ENCODE data around the gene RPS27. TPM values are rescaled to one million over a fixed set of nuclear protein-coding genes. Genes with fewer than 3 reads are reported as not detected.
A peak's percentile ranks its signal among the peaks of the same experiment; 100 is the strongest.

Gene RPS27
- total RNA-seq, 2 experiments from 2014 or later: 2,833 to 5,738 TPM

DNA sequence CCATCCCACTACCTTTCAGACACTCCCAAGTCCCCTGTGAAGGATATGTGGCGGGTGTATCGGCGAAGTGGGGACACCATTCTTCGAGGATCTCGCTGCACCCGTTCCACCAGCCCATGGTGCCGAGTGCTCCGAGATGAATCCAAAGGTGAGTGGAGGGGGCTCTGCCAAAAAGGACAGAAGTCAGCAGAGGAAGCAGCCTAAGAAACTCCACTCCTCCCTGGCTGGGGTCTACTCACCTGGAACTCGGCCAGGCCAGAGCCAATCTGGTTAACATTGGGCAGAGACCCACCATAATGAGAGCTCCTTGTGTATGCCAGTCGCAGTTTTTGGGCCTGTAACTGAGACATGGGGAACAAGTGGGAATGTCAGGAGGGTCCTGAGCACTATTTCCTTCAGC, 35.7 kb upstream of the RPS27 start:
- H3K4me1 ChIP-seq (ENCODE audit: insufficient read depth, low read length, poor library complexity, severe bottlenecking): peaks cover 26% of the 10 kb centered on the region
- no TSS peak for BruUV-seq (replicated peaks)
- no peak for DNase-seq (ENCODE audit: low spot score)
- H3K9me2 ChIP-seq (ENCODE audit: insufficient read depth, low read length): no peaks in the 10 kb centered on the region
- H3K4me2 ChIP-seq (ENCODE audit: low read length): no peak overlapping the region
- no peak overlapping the region for H3K4me3 ChIP-seq (ENCODE audit: low read depth, low read length, poor library complexity, severe bottlenecking)
- peaks cover 54% of the 10 kb centered on the region for H3K36me3 ChIP-seq (ENCODE audit: insufficient read depth, low read length)
- no peaks in the 10 kb centered on the region for H3K9me3 ChIP-seq (ENCODE audit: low read length)
- ChIA-PET CTCF (ENCODE audit: unreplicated experiment) (no interaction called here), POLR2A (no interaction called here)
- TF ChIP-seq EZH2phosphoT487 (IDR thresholded peaks at IDR 0.05; ENCODE audit: borderline replicate concordance, low read depth, low read length): no peak
- TF ChIP-seq, protein P1, sequence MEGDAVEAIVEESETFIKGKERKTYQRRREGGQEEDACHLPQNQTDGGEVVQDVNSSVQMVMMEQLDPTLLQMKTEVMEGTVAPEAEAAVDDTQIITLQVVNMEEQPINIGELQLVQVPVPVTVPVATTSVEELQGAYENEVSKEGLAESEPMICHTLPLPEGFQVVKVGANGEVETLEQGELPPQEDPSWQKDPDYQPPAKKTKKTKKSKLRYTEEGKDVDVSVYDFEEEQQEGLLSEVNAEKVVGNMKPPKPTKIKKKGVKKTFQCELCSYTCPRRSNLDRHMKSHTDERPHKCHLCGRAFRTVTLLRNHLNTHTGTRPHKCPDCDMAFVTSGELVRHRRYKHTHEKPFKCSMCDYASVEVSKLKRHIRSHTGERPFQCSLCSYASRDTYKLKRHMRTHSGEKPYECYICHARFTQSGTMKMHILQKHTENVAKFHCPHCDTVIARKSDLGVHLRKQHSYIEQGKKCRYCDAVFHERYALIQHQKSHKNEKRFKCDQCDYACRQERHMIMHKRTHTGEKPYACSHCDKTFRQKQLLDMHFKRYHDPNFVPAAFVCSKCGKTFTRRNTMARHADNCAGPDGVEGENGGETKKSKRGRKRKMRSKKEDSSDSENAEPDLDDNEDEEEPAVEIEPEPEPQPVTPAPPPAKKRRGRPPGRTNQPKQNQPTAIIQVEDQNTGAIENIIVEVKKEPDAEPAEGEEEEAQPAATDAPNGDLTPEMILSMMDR (conservative IDR thresholded peaks at IDR 0.05; ENCODE audit: low read length): no peak
- intact Hi-C loops (cut with micrococcal nuclease; ENCODE audit: unreplicated experiment): no loop called here
- H4K20me1 ChIP-seq (ENCODE audit: insufficient read depth, low read length): peaks cover 18% of the 10 kb centered on the region
- no peak overlapping the region for H2AFZ ChIP-seq (ENCODE audit: low read length)
- H3K27ac ChIP-seq (ENCODE audit: low read depth, low read length, poor library complexity, severe bottlenecking): no peak overlapping the region
- H3K79me2 ChIP-seq (ENCODE audit: insufficient read depth, low read depth, low read length): peaks cover 43% of the 10 kb centered on the region

- H3K79me2 ChIP-seq (ENCODE audit: insufficient read depth, low read depth, low read length): peaks cover 43% of the 10 kb centered on the region
- peak overlapping the region; percentile 16; the same call in 1 of the 2 replicates for H2AFZ ChIP-seq (ENCODE audit: low read length)
- H4K20me1 ChIP-seq (ENCODE audit: insufficient read depth, low read length): peaks cover 18% of the 10 kb centered on the region
- H3K27ac ChIP-seq (ENCODE audit: low read depth, low read length, poor library complexity, severe bottlenecking): peak overlapping the region; percentile 74
- peak overlapping the region; percentile 97 for H3K4me2 ChIP-seq (ENCODE audit: low read length)
- peaks cover 38% of the 10 kb centered on the region for H3K4me1 ChIP-seq (ENCODE audit: insufficient read depth, low read length, poor library complexity, severe bottlenecking)
- ChIA-PET CTCF (ENCODE audit: unreplicated experiment) (interaction anchor here (0.9 kb wide), 1 partner anchor 21 kb away, joined by 3 read pairs; the partner anchor contains the start of gene JTB), POLR2A (interaction anchor here (0.6 to 2.5 kb wide), 4 partner anchors 10 to 26 kb away, joined by 3 to 16 read pairs (median 4); partner anchors contain the start of genes CREB3L4 and DENND4B)
- H3K9me3 ChIP-seq (ENCODE audit: low read length): no peaks in the 10 kb centered on the region
- H3K36me3 ChIP-seq (ENCODE audit: insufficient read depth, low read length): peaks cover 40% of the 10 kb centered on the region
- intact Hi-C loops (cut with micrococcal nuclease; ENCODE audit: unreplicated experiment): no loop called here
- no peak for DNase-seq (ENCODE audit: low spot score)
- H3K9me2 ChIP-seq (ENCODE audit: insufficient read depth, low read length): no peaks in the 10 kb centered on the region
- no peak for TF ChIP-seq EZH2phosphoT487 (IDR thresholded peaks at IDR 0.05; ENCODE audit: borderline replicate concordance, low read depth, low read length)
- TF ChIP-seq, protein P1 (conservative IDR thresholded peaks at IDR 0.05; ENCODE audit: low read length): no peak
- no TSS peak for BruUV-seq (replicated peaks)
- H3K4me3 ChIP-seq (ENCODE audit: low read depth, low read length, poor library complexity, severe bottlenecking): peak overlapping the region; percentile 87
These were observed 33.4 kb upstream of the RPS27 start for GRCh38 chr1:153956997-153957715.

DNA sequence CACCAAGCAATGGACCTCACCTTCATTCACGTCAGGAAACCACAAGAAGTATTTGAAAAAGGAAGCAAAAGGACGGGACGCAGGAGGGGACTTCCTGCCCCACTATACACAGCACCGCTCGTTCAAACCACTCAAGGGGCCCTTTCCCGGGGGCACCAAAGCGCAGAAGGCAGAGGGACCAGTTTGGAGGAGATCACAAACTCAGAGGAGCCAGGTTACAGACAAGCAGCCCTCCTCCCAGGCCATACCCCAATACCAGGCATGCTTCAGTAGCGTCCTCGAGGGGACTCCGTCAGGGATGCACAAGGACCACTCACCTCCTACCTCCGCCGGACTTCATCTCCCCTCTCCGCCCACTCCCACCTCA, 32.8 kb upstream of the RPS27 start:
- DNase-seq (ENCODE audit: low spot score): peak; percentile 62

More for the DNA sequence above, 32.8 kb upstream of the RPS27 start:
- POLR2A ChIA-PET: interaction anchor here (2.5 kb wide), 1 partner anchor 9 kb away, joined by 16 read pairs; the partner anchor contains the start of gene CREB3L4
- Histone ChIP-seq H3K4me1 (ENCODE audit: insufficient read depth, low read length, poor library complexity, severe bottlenecking) (peaks cover 43% of the 10 kb centered on the region), H3K36me3 (ENCODE audit: insufficient read depth, low read length) (peaks cover 35% of the 10 kb centered on the region), H3K4me3 (ENCODE audit: low read depth, low read length, poor library complexity, severe bottlenecking) (peak overlapping the region; percentile 87), H2AFZ (ENCODE audit: low read length) (peak overlapping the region; percentile 16; the same call in 1 of the 2 replicates), H3K27ac (ENCODE audit: low read depth, low read length, poor library complexity, severe bottlenecking) (peak overlapping the region; percentile 74), H3K9me3 (ENCODE audit: low read length) (no peaks in the 10 kb centered on the region), H3K9me2 (ENCODE audit: insufficient read depth, low read length) (no peaks in the 10 kb centered on the region), H3K4me2 (ENCODE audit: low read length) (peak overlapping the region; percentile 97), H4K20me1 (ENCODE audit: insufficient read depth, low read length) (peaks cover 18% of the 10 kb centered on the region), H3K79me2 (ENCODE audit: insufficient read depth, low read depth, low read length) (peaks cover 48% of the 10 kb centered on the region)
- intact Hi-C loops (cut with micrococcal nuclease; ENCODE audit: unreplicated experiment): loop anchor here (1.0 kb wide), 1 partner anchor 11 kb away; the partner anchor contains the start of gene DENND4B
- TF ChIP-seq, protein P1 (conservative IDR thresholded peaks at IDR 0.05; ENCODE audit: low read length): no peak
- no peak for TF ChIP-seq EZH2phosphoT487 (IDR thresholded peaks at IDR 0.05; ENCODE audit: borderline replicate concordance, low read depth, low read length)
- CTCF ChIA-PET (ENCODE audit: unreplicated experiment): no interaction called here
- no TSS peak for BruUV-seq (replicated peaks)

All from OCI-LY7 (cell line).